ENCODE results near the gene TMEM87A.

TMEM87A gene

GRCh38 chr15:42202653-42203052 lies 70.6 kb downstream of the TMEM87A start:
- no peak for DNase-seq

- no peak for DNase-seq
Measured at GRCh38 chr15:42201801-42202200, 71.4 kb downstream of the TMEM87A start.

GRCh38 chr15:42199126-42199525 lies 74.1 kb downstream of the TMEM87A start:
- DNase-seq, result no peak

GRCh38 chr15:42198516-42198915 lies 74.7 kb downstream of the TMEM87A start:
- no peak for DNase-seq

- DNase-seq, result no peak
Measured at GRCh38 chr15:42194513-42194912, 78.7 kb downstream of the TMEM87A start.

- no peak for DNase-seq
Measured at GRCh38 chr15:42193383-42193782, 79.8 kb downstream of the TMEM87A start.

- DNase-seq, result no peak
Measured at GRCh38 chr15:42191610-42192346, 81.5 kb downstream of the TMEM87A start.

GRCh38 chr15:42190370-42190769 lies 82.9 kb downstream of the TMEM87A start:
- DNase-seq, result no peak

- no peak for DNase-seq
Measured at GRCh38 chr15:42185801-42186200, 87.4 kb downstream of the TMEM87A start.

GRCh38 chr15:42184736-42185135 lies 88.5 kb downstream of the TMEM87A start:
- no peak for DNase-seq

GRCh38 chr15:42184296-42184695 lies 88.9 kb downstream of the TMEM87A start:
- no peak for DNase-seq

GRCh38 chr15:42182961-42183360 lies 90.3 kb downstream of the TMEM87A start:
- no peak for DNase-seq

- DNase-seq, result no peak
Measured at GRCh38 chr15:42182328-42182886, 90.8 kb downstream of the TMEM87A start.

GRCh38 chr15:42178056-42178455 lies 95.2 kb downstream of the TMEM87A start:
- no peak for DNase-seq

- DNase-seq, result no peak
Measured at GRCh38 chr15:42175671-42176070, 97.6 kb downstream of the TMEM87A start.

- DNase-seq, result no peak
Measured at GRCh38 chr15:42172475-42172874, 100.8 kb downstream of the TMEM87A start.

- no peak for DNase-seq
Measured at GRCh38 chr15:42171795-42172194, 101.4 kb downstream of the TMEM87A start.

- no peak for DNase-seq
Measured at GRCh38 chr15:42171122-42171521, 102.1 kb downstream of the TMEM87A start.

GRCh38 chr15:42166225-42166940 lies 106.8 kb downstream of the TMEM87A start:
- DNase-seq, result no peak

GRCh38 chr15:42165106-42165505 lies 108.1 kb downstream of the TMEM87A start:
- no peak for DNase-seq

- no peak for DNase-seq
Measured at GRCh38 chr15:42163947-42164550, 109.2 kb downstream of the TMEM87A start.

- DNase-seq, result no peak
Measured at GRCh38 chr15:42163291-42163690, 109.9 kb downstream of the TMEM87A start.

Data from activated gamma-delta T cell (primary cell).